ENCODE measurements around the gene TMEM213.
"Not testable (repeated sequence)": the region's sequence is repeated elsewhere in the genome, so short reads cannot be mapped to it uniquely, and the experiment has no call there.

Gene TMEM213

DNA sequence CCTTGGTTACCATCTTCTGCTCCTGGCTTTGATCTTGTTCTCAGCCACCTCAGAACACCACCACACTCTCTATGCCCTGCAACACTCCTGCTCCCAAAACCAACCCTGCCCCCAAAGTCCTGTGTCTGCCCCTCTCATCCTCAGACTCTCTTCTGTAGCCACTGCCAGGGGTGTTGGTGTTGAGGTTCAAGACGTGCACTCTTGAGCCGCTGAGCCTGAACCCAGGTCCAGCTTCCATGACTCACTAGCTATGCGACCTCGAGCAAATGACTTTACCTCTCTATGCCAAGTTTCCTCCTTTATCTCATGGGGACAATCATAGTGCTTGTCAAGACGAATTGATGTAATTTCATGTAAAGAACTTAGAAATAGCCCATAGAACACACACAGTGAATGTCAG is 1.0 kb downstream of the TMEM213 start:
- DNase-seq = no peak

DNA sequence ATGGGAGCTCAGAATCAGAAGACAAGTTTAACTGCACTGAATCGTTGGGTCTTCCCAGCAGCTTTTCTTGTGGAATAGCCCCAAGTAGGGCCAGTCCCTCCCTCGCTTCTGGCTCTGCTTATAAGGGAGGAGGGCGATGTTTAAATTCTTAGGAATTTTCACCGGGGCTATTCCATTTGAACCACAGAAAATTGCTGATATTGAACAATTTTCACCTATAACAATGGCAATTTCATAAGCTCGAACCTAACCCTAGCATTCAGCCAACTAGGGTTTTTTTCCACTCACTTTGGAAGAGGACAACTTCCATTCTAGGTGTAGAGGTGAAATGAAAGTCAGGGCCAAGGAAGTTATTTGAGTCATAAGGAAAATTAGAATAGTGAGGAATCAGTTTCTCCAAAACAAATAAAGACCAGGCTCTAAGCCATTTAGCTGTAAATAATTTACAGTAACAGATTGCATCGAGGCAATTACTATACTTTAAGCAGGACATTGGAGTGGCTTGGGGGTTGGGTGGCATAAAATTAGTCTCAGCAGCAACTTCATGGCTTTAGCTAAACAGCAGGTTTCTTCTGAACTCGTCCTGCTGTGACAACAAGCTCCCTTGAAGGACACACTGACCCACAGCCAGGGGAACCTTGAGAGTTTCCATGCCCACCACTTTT is 1.7 kb downstream of the TMEM213 start:
- no peak for DNase-seq

DNA sequence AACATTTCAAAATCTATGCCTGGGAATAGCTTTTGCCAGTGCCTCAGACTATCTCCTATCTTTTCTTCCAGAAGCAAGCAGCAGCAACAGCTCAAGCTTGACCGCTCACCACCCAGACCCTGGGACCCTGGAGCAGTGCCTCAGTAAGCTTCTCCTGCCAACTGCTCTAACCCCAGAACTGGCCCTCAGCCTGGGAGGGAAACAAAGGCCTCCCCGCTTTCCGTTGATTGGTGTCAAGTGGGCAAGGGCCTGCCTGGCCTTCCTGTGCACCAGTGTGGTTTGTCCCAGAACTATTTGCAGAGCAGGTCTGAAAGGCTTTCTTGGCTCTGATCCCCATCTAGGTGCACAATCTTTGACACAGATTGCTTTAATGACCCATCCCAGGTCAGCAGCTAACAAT is 3.5 kb downstream of the TMEM213 start:
- DNase-seq = no peak

DNA sequence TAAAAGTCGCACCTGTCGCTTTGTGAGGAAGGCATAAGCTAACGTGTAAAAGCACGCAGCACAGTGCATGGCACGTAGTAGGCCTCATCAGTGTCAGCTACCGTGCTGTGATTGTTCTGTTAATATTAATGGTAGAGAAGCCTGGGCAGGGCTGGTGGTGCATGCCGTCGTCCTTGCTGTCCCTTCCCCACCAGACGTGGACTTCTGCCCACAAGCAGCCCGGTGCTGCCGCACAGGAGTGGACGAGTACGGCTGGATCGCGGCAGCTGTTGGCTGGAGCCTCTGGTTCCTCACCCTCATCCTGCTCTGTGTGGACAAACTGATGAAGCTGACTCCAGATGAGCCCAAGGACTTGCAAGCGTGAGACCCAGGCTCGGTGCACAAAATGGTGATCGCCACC is 4.9 kb downstream of the TMEM213 start:
- DNase-seq = no peak

DNA sequence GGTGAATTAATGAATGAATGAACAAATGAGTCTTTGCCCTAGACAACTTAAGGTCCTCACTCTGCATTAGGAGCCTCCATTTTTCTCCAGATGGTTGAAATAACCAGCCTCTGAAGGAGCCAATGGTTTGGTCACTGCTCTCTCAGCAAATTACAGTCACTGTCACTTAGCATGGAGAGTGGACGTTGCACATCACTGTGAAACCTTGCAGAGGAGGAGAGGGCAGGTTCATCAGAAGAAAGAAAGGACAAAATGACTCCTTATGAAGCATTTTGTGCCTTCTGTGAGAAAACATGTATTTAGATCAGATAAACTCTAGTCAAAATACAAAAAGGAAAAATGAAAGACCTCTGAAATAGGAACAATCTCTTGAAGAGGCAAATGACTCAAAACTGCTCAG is 6.8 kb downstream of the TMEM213 start:
- no peak for DNase-seq

DNA sequence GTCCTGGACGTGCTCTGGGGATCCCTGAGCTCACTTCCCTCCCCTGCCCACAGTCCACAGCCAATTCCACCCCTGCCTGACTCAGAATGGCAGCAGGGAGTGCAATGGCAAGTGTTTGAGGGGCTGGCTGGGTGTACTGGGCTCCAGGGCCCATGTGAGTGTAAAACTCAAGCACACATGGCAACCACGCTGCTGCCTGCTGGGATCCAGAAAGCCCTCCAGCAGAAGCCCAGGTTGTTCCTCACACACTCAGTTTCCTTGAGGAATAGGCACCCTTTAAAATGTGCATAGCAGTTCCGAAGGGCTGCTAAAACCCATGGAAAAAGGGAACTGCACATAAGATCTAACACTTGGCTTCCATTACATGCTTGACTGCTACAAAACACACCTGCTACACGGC is 11.6 kb downstream of the TMEM213 start:
- DNase-seq = no peak

DNA sequence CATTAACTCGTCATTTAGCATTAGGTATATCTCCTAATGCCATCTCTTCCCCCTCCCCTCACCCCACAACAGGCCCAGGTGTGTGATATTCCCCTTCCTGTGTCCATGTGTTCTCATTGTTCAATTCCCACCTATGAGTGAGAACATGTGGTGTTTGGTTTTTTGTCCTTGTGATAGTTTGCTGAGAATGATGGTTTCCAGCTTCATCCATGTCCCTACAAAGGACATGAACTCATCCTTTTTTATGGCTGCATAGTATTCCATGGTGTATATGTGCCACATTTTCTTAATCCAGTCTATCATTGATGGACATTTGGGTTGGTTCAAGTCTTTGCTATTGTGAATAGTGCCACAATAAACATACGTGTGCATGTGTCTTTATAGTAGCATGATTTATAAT is 13.5 kb downstream of the TMEM213 start:
- DNase-seq = not testable (repeated sequence)

DNA sequence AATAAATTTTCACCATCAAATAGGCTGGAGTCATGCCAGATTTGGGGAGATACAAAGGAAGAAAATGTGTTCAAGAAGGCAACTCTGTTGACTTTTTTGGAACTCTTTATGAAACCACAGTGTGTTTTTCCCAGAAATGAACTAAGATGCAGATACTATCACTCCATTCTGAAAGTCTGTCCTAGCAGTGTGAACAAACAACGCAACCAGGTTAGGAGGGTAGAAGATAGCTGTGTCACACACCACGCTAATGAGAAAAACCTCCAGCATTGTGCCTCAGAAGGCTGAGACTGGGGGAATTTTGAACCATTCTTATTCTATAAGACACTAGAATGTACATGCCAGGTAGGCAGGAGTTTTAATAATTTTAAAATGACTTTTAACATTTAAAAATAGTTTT is 16.2 kb downstream of the TMEM213 start:
- no peak for DNase-seq

DNA sequence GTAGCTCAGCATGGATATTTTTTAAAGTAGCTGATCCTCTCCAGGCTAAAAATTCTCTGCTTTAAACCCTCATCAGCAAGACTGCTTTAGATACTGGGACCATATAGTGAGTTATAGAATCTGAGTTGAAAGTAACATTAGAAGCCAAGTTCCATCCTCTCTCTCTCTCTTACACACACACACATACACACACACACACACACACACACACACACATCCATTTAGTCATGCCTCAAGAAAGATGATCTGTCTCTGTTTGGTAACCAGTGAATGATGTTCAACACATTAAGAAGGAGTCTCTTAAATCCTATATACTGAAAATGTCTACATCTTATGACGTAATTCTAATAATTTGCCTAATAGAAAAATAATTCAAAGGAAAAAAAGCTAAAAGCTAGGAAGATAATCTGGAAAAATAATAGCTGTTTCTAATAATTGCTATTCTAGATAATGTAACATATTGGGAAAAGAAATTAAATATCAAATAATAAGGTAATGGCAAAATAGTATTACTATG is 17.1 kb downstream of the TMEM213 start:
- no peak for DNase-seq

DNA sequence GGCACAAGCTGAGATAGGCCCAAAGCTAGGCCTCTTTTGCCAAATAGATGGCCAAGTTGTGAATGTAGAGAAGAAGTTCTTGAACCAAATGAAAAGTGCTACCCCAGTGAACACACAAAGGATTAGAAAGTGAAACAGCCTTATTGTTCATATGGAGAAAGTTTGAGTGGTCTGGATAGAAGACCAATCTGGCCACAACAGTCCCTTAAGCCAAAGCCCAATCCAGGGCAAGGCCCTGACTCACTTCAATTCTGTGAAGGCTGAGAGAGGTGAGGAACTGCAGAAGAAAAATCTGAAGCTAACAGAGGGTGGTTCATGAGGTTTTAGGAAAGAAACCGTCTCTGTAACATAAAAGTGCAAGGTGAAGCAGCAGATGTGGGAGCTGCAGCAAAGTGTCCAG is 18.9 kb downstream of the TMEM213 start:
- DNase-seq = no peak

DNA sequence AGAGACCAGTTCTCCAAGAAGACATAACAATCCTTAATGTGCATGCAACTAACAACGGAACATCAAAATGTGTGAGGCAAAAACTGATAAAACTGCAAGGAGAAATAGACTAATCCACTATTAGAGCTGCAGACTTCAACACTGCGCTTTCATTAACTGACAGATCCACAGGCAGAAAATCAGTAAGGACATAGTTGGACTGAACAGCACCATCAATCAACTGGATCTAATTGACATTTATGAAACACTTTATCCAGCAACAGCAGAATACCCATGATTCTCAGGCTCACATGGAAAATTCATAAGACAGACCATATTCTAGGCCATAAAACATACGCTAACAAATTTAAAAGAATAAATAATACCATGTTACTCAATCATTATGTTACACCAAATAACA is 21.8 kb downstream of the TMEM213 start:
- DNase-seq = no peak

DNA sequence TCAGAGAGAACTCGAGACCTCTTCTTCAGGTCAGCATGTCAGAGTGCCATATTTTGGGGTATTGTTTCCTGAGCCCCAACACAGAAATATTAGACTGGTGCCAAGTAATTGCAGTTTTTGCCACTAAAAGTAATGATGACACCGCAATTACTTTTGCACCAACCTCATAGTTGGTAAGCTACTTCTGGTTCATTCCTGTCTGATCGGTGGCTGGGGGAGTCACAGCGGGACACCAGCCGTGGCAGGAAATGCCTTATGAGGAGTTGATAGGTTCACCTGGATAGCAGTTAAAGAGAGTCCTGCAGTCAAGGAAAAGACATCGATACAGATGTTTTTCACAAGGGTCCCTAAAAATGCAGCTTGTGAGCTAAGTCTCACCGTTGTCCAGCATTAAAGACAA is 24.1 kb downstream of the TMEM213 start:
- no peak for DNase-seq

DNA sequence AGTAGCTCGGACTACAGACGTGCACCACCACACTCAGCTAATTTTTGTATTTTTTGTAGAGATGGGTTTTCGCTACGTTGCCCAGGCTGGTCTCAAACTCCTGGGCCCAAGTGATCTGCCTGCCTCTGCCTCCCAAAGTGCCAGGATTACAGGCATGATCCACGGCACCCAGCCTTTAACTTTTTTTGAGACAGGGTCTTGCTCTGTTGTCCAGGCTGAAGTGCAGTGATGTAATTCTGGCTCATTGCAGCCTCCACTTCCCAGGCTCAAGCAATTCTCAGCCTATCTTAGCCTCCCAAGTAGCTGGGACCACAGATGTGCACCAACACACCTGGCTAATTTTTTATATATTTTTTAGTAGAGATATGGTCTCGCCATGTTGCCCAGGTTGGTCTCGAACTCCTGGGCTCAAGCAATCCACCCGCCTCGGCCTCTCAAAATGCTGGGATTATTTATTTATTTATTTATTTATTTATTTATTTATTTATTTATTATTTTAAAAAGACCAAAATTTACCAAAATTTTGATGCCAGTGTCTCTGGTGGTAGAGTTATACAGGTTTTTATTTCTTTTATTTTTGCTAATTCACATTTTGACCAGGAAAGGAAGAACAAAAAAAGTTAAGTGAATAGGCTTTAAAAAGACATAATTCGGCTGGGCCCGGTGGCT is 25.2 kb downstream of the TMEM213 start:
- no peak for DNase-seq

DNA sequence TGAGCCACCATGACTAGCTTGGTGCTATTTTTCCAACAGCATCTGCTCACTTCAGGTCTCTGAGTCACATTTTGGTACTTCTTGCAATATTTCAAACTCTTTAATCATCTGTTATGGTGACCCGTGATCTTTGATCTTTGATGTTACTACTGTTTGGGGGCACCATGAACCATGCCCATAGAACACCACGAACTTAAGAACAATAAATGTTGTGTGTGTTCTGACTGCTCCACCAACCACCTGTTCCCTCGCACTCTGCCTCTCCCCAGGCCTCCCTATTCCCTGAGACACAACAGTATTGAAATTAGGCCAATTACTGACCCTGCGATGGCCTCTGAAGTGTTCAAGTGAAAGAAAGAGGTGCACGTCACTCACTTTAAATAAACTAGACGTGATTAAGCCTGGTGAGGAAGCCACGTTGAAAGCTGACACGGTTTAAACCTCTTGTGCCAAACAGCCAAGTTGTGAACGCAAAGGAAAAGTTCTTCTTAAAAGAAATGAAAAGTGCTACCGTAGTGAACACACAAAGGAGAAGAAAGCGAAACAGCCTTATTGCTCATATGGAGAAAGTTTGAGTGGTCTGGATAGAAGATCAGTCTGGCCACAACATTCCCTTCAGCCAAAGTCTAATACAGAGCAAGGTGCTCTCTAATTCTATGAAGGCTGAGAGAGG is 27.4 kb downstream of the TMEM213 start:
- peak; percentile 13 for DNase-seq

DNA sequence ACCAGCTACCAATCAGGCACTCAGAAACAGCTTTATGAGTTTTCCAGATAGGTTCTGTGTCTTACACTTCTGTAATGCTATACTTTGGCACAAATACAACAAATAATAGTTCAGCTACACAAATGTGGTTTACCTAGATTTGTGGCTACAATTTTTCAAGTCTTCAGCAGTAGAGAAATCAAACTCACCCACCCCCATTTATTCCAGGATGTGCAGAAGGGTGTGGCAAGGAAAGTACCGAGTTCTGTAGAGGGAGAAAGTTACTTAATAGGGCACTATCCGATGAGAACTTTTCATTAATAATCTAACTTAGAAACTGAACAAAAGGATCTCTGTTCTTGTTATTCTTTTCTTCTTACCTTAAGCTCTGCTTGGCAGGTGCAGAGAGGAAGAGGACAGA is 30.5 kb downstream of the TMEM213 start:
- no peak for DNase-seq

DNA sequence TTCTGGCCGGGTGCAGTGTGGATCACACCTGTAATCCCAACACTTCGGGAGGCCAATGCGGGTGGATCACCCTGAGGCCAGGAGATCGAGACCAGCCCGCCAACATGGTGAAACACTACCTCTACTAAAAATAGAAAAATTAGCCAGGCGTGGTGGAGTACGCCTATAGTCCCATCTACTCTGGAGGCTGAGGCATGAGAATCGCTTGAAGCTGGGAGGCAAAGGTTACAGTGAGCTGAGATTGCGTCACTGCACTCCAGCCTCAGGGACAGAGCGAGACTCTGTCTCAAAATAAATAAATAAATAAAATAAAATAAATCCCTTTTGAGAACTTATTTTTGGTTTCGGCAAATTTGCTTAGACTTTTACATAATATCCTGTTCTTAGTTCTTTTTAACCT is 31.5 kb downstream of the TMEM213 start:
- no peak for DNase-seq

DNA sequence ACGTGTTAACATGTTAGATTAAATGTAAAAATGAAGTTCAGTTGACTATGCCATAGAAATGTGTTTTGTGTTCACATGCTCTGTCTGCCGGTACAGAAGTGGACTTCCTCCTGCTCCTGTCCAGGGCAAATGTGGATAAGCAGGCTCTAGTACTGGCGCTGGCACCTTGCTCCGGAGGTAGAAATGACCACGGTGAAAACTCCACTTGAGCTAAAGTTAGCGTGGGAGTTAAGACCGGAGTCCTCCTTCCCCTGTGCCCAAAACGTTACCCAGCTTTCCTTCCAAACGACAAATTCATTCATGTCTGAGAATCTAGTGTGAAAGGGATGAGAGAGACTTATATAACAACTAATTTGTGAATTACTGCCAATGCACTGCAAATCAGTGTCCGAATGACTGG is 35.2 kb downstream of the TMEM213 start:
- DNase-seq = no peak

DNA sequence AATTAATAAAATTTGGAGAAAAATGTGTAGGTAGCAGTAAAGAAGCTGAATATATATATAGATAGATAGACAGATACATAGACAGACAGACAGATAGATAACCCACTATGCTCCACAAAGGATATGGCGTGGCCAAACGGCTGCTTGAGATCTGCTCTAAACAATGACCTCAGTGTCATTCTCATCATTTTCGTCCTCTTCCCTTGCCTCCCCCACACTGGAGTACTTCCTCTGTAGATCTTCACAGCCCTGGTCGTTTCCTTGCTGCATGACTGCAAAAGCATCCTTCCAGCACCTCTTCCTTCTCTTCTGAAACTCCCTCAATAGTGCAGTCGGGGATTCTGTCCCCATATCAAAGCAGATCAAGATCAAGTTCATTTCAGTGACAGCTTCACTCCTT is 35.8 kb downstream of the TMEM213 start:
- no peak for DNase-seq

DNA sequence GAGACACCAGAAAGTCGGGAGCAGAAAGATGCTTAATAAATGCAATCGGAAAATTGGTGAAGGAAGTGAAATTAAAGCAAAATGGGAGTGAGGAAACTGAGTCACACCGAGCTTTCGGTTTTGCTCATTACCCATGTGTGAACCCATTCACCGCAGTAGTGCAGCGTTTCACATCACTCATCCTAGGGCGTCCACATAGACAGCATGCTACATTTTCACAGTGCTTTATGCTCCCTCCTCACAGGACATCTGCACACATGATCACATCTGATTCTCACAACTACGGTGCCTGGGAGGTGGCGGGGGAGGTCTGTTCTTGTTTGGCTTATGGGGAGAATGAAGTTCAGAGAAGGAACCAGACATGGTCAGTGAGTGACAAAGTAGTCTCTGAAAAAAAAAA is 36.8 kb downstream of the TMEM213 start:
- no peak for DNase-seq

DNA sequence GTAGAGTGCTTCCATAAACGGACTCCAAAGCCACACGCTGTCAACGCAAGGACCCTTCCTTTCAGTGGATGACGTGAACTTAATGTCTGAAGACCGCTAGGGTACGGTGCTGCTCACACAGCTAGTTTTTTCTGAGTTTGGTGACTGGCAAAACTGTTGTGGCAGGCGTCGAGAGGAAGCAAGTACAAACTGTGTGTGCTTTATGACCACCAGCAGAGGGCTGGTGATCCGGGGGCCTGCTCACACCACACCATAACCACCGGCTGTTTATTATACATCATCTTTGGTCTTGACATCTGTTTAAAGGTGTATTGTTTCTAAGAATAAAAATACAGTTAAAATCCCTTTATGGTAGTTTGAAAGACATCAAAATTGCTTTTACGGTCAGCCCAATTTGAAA is 37.3 kb downstream of the TMEM213 start:
- no peak for DNase-seq

DNA sequence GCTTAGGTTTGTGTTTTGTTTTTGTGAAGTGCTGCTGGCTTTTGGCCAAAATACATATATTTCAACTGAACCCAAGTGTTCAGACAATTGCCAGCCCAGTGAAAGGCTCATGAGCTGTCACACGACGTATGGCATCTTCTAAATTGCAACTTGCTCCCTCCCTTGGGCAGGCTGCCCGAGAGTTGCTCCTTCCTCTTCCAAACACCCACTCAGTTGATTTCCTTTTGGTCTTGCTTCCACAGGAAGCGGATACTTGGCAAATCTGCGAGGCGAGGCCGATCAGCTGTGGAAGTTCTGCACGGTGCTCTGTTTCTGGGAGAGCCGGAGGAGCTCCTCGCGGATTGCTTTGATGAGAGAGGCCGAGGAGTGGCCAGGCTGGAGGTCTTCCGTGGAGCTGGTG is 39.8 kb downstream of the TMEM213 start:
- DNase-seq = peak; percentile 60

DNA sequence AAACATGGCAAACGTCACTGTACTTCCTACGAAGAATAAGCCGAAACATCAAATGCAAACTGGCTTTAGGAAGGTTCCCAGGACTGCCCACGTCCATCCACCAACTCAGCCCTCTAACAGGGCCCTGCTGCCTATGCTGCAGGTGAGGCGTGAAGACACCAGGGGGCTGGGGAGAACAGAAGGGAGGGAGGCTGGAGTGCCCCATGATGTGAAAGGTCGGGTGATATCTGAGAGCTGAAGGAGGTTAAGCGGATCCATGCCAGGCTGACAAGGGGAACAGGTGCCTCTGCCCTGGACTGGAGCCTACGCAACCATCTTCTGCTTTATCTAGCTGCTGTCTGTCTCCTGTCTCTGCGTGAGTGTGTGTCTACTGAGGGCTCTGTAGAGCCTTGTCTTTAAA is 40.4 kb downstream of the TMEM213 start:
- no peak for DNase-seq

DNA sequence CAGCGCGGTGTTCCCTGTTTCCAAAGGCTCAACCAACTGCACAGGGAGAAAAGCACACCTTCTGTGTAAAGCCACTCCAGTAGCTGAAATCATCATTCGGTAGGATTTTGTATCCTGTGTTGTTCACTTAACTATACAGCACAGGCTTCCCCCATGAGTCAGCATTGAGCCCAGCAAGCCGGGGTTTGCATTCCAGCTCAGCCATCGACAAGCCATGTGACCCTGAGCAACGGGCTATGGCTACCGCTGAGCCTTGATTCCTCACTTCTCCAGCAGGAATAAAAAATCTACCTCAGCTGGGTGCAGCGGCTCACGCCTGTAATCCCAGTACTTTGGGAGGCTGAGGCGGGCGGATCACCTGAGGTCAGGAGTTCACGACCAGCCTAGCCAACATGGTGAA is 44.3 kb downstream of the TMEM213 start:
- no peak for DNase-seq
